Measurements from ENCODE around the gene DLG3.
"Not testable (repeated sequence)": the region's sequence is repeated elsewhere in the genome, so short reads cannot be mapped to it uniquely, and the experiment has no call there.

Gene DLG3

GRCh38 chrX:70509078-70509477 lies 64.4 kb downstream of the DLG3 start:
- H3K79me2 ChIP-seq (ENCODE audit: insufficient read depth, low read length): no peaks in the 10 kb centered on the region
- no peak overlapping the region for H2AFZ ChIP-seq (ENCODE audit: low read length)
- no peak for TF ChIP-seq EZH2phosphoT487 (IDR thresholded peaks at IDR 0.05; ENCODE audit: borderline replicate concordance)
- no peak for TF ChIP-seq CTCF (conservative IDR thresholded peaks at IDR 0.05; ENCODE audit: low read length)
- no peaks in the 10 kb centered on the region for H3K36me3 ChIP-seq (ENCODE audit: insufficient read depth, low read length)
- H3K4me2 ChIP-seq (ENCODE audit: low read depth, low read length, poor library complexity, severe bottlenecking): no peak overlapping the region
- no peak overlapping the region for H3K4me3 ChIP-seq (ENCODE audit: low read length, poor library complexity, severe bottlenecking)
- H4K20me1 ChIP-seq (ENCODE audit: insufficient read depth, low read length, poor library complexity, severe bottlenecking): no peaks in the 10 kb centered on the region
- H3K4me1 ChIP-seq (ENCODE audit: insufficient read depth, low read length, poor library complexity, severe bottlenecking): no peaks in the 10 kb centered on the region
- no peaks in the 10 kb centered on the region for H3F3A ChIP-seq (ENCODE audit: low read depth)
- no peak overlapping the region for H3K9ac ChIP-seq (ENCODE audit: low read depth, low read length, poor library complexity, severe bottlenecking)
- H3K9me2 ChIP-seq (replicated peaks; ENCODE audit: low read depth, low read length): no peaks in the 10 kb centered on the region
- no peaks in the 10 kb centered on the region for H3K9me3 ChIP-seq (ENCODE audit: insufficient read depth, low read depth, low read length)
- H3K27me3 ChIP-seq (ENCODE audit: insufficient read depth, low read length, poor library complexity, severe bottlenecking): no peaks in the 10 kb centered on the region

GRCh38 chrX:70515270-70515669 lies 70.6 kb downstream of the DLG3 start:
- not testable (repeated sequence) for H3K9me3 ChIP-seq (ENCODE audit: insufficient read depth, low read depth, low read length); H3K4me1 ChIP-seq (ENCODE audit: insufficient read depth, low read length, poor library complexity, severe bottlenecking)

GRCh38 chrX:70515692-70516091 lies 71.1 kb downstream of the DLG3 start:
- not testable (repeated sequence) for H3K79me2 ChIP-seq (ENCODE audit: insufficient read depth, low read length); H3K9me2 ChIP-seq (replicated peaks; ENCODE audit: low read depth, low read length); H3K4me3 ChIP-seq (ENCODE audit: low read length, poor library complexity, severe bottlenecking); H3K4me1 ChIP-seq (ENCODE audit: insufficient read depth, low read length, poor library complexity, severe bottlenecking); H2AFZ ChIP-seq (ENCODE audit: low read length); H3K4me2 ChIP-seq (ENCODE audit: low read depth, low read length, poor library complexity, severe bottlenecking); H3K9ac ChIP-seq (ENCODE audit: low read depth, low read length, poor library complexity, severe bottlenecking); H3K36me3 ChIP-seq (ENCODE audit: insufficient read depth, low read length); H4K20me1 ChIP-seq (ENCODE audit: insufficient read depth, low read length, poor library complexity, severe bottlenecking); H3F3A ChIP-seq (ENCODE audit: low read depth); H3K27me3 ChIP-seq (ENCODE audit: insufficient read depth, low read length, poor library complexity, severe bottlenecking); H3K9me3 ChIP-seq (ENCODE audit: insufficient read depth, low read depth, low read length)

More at GRCh38 chrX:70515270-70515669, 70.6 kb downstream of the DLG3 start:
- not testable (repeated sequence) for H3K36me3 ChIP-seq (ENCODE audit: insufficient read depth, low read length); H3F3A ChIP-seq (ENCODE audit: low read depth); H4K20me1 ChIP-seq (ENCODE audit: insufficient read depth, low read length, poor library complexity, severe bottlenecking); H3K4me3 ChIP-seq (ENCODE audit: low read length, poor library complexity, severe bottlenecking); H3K79me2 ChIP-seq (ENCODE audit: insufficient read depth, low read length); H2AFZ ChIP-seq (ENCODE audit: low read length); H3K9me2 ChIP-seq (replicated peaks; ENCODE audit: low read depth, low read length); H3K4me2 ChIP-seq (ENCODE audit: low read depth, low read length, poor library complexity, severe bottlenecking); H3K9ac ChIP-seq (ENCODE audit: low read depth, low read length, poor library complexity, severe bottlenecking); H3K27me3 ChIP-seq (ENCODE audit: insufficient read depth, low read length, poor library complexity, severe bottlenecking)

- Histone ChIP-seq H3K9me3 (ENCODE audit: insufficient read depth, low read depth, low read length) (no peaks in the 10 kb centered on the region), H3K9me2 (replicated peaks; ENCODE audit: low read depth, low read length) (no peaks in the 10 kb centered on the region), H2AFZ (ENCODE audit: low read length) (no peak overlapping the region), H4K20me1 (ENCODE audit: insufficient read depth, low read length, poor library complexity, severe bottlenecking) (no peaks in the 10 kb centered on the region), H3F3A (ENCODE audit: low read depth) (no peaks in the 10 kb centered on the region), H3K4me2 (ENCODE audit: low read depth, low read length, poor library complexity, severe bottlenecking) (no peak overlapping the region), H3K4me3 (ENCODE audit: low read length, poor library complexity, severe bottlenecking) (no peak overlapping the region), H3K4me1 (ENCODE audit: insufficient read depth, low read length, poor library complexity, severe bottlenecking) (peaks cover 5% of the 10 kb centered on the region), H3K9ac (ENCODE audit: low read depth, low read length, poor library complexity, severe bottlenecking) (no peak overlapping the region), H3K27me3 (ENCODE audit: insufficient read depth, low read length, poor library complexity, severe bottlenecking) (no peaks in the 10 kb centered on the region), H3K79me2 (ENCODE audit: insufficient read depth, low read length) (no peaks in the 10 kb centered on the region), H3K36me3 (ENCODE audit: insufficient read depth, low read length) (no peaks in the 10 kb centered on the region)
- TF ChIP-seq EZH2phosphoT487 (IDR thresholded peaks at IDR 0.05; ENCODE audit: borderline replicate concordance): no peak
- TF ChIP-seq CTCF (conservative IDR thresholded peaks at IDR 0.05; ENCODE audit: low read length): no peak
Observed at GRCh38 chrX:70525733-70526132, 81.1 kb downstream of the DLG3 start.
